Erythroblast (primary cell): ENCODE results near the gene PABPC1L.

ENCODE experiments used
- GATA1 ChIP-seq: IDR thresholded peaks from 2 replicates; pipeline ENCODE4 v1.6.1; 2011; ENCODE audit warnings: low read depth, mild to moderate bottlenecking, control low read depth, low read length, moderate library complexity
- POLR2A ChIP-seq: IDR thresholded peaks from 2 replicates; pipeline ENCODE4 v1.6.1; 2011; ENCODE audit warnings: mild to moderate bottlenecking, low read length

DNA sequence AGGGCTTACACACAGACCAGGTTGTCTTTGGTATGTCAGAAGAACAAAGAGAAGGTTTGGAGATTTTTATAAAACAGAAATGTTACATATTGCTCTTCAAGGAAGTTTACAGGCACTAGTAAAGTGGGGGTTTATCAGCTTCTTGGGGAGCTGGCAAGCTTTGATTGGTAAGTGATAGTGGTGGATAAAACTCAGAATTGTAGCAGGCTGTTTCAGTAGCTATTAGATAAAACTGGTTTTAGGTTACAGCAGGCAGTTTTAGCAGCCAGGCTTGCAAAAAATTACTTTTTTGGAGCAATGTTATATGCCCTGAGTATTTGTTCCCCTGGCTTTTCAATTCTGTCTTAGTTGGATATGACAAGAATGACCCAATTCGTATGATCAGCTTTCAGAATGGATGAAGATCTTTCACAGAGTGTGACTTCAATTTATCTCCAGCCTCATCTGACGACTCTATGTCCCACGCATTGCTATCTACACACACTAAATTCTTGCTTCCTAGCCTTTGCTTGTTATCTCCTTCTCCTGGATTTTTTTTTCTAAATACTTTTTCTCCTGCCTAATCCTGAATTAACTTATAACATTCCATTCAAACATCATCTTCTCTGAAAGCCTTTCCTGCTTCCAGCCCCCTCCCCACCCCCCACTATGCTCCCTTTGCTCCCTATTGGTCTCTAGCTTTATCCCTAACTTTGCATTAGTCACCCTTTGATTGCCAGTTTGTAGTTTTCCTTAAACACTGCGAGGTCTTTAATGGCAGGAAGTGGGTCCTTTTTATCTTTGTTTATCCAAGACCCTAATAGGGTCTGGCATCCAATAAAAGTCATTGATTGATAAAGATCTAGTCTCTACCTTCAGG is 51.4 kb downstream of the PABPC1L start:
- no peak for TF ChIP-seq POLR2A
- TF ChIP-seq GATA1, result no peak
